ENCODE results near the gene EFNA1. TPM values are rescaled to one million over a fixed set of nuclear protein-coding genes. Genes with fewer than 3 reads are reported as not detected.

EFNA1 gene
- total RNA-seq, 1 experiment from 2014 or later: 49.9 TPM

GRCh38 chr1:155131285-155131684, 3.6 kb downstream of the EFNA1 start:
- no peaks in the 10 kb centered on the region for H3K27me3 ChIP-seq (ENCODE audit: low read length)
- H3K9me3 ChIP-seq (ENCODE audit: low read length): no peaks in the 10 kb centered on the region
- H3K9me2 ChIP-seq (replicated peaks; ENCODE audit: low read length): no peaks in the 10 kb centered on the region
- peaks cover 35% of the 10 kb centered on the region for H3K79me2 ChIP-seq (ENCODE audit: low read length)
- intact Hi-C loops (cut with micrococcal nuclease): no loop called here
- no peaks in the 10 kb centered on the region for H3F3A ChIP-seq (ENCODE audit: low read length, unreplicated experiment)
- CTCF ChIA-PET: no interaction called here
- H3K9ac ChIP-seq (ENCODE audit: low read length): no peak overlapping the region
- no peak overlapping the region for H3K27ac ChIP-seq (ENCODE audit: low read length)
- TF ChIP-seq EZH2phosphoT487 (IDR thresholded peaks at IDR 0.05; ENCODE audit: borderline replicate concordance, low read length): no peak
- no peak for TF ChIP-seq EZH2 (IDR thresholded peaks at IDR 0.05; ENCODE audit: low read length, unreplicated experiment)
- peaks cover 64% of the 10 kb centered on the region for H3K4me1 ChIP-seq (ENCODE audit: insufficient read depth, low read length)
- H3K36me3 ChIP-seq (ENCODE audit: low read depth, low read length): peaks cover 22% of the 10 kb centered on the region
- ATAC-seq (no peak), DNase-seq (no peak)
- 0 out of 2 replicates have a peak, but pooled peaks cover 6% of the 10 kb centered on the region for H4K20me1 ChIP-seq (ENCODE audit: low read length)
- no TSS peak for BruUV-seq (replicated peaks)
- no peak overlapping the region for H3K4me3 ChIP-seq (ENCODE audit: low read length)
- no peak overlapping the region for H2AFZ ChIP-seq (ENCODE audit: low read length)
- H3K4me2 ChIP-seq (ENCODE audit: low read length): peak overlapping the region; percentile 97; the same call in 1 of the 2 replicates
- POLR2A ChIA-PET (ENCODE audit: unreplicated experiment): no interaction called here

GRCh38 chr1:155131856-155132255, 4.2 kb downstream of the EFNA1 start:
- ChIA-PET CTCF (no interaction called here), POLR2A (ENCODE audit: unreplicated experiment) (no interaction called here)
- Histone ChIP-seq H2AFZ (ENCODE audit: low read length) (no peak overlapping the region), H3K27me3 (ENCODE audit: low read length) (no peaks in the 10 kb centered on the region), H3K27ac (ENCODE audit: low read length) (no peak overlapping the region), H3F3A (ENCODE audit: low read length, unreplicated experiment) (no peaks in the 10 kb centered on the region), H3K79me2 (ENCODE audit: low read length) (peaks cover 38% of the 10 kb centered on the region), H3K9me3 (ENCODE audit: low read length) (no peaks in the 10 kb centered on the region), H3K4me3 (ENCODE audit: low read length) (no peak overlapping the region), H3K9ac (ENCODE audit: low read length) (no peak overlapping the region), H3K4me1 (ENCODE audit: insufficient read depth, low read length) (peaks cover 62% of the 10 kb centered on the region), H4K20me1 (ENCODE audit: low read length) (0 out of 2 replicates have a peak, but pooled peaks cover 6% of the 10 kb centered on the region), H3K4me2 (ENCODE audit: low read length) (no peak overlapping the region), H3K36me3 (ENCODE audit: low read depth, low read length) (peaks cover 22% of the 10 kb centered on the region), H3K9me2 (replicated peaks; ENCODE audit: low read length) (no peaks in the 10 kb centered on the region)
- intact Hi-C loops (cut with micrococcal nuclease): no loop called here
- no TSS peak for BruUV-seq (replicated peaks)
- TF ChIP-seq, protein P1, sequence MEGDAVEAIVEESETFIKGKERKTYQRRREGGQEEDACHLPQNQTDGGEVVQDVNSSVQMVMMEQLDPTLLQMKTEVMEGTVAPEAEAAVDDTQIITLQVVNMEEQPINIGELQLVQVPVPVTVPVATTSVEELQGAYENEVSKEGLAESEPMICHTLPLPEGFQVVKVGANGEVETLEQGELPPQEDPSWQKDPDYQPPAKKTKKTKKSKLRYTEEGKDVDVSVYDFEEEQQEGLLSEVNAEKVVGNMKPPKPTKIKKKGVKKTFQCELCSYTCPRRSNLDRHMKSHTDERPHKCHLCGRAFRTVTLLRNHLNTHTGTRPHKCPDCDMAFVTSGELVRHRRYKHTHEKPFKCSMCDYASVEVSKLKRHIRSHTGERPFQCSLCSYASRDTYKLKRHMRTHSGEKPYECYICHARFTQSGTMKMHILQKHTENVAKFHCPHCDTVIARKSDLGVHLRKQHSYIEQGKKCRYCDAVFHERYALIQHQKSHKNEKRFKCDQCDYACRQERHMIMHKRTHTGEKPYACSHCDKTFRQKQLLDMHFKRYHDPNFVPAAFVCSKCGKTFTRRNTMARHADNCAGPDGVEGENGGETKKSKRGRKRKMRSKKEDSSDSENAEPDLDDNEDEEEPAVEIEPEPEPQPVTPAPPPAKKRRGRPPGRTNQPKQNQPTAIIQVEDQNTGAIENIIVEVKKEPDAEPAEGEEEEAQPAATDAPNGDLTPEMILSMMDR (conservative IDR thresholded peaks at IDR 0.05; ENCODE audit: low read depth, low read length): no peak
- TF ChIP-seq EZH2 (IDR thresholded peaks at IDR 0.05; ENCODE audit: low read length, unreplicated experiment) (no peak), EZH2phosphoT487 (IDR thresholded peaks at IDR 0.05; ENCODE audit: borderline replicate concordance, low read length) (no peak)
- no peak for ATAC-seq
- no peak for DNase-seq

DNA sequence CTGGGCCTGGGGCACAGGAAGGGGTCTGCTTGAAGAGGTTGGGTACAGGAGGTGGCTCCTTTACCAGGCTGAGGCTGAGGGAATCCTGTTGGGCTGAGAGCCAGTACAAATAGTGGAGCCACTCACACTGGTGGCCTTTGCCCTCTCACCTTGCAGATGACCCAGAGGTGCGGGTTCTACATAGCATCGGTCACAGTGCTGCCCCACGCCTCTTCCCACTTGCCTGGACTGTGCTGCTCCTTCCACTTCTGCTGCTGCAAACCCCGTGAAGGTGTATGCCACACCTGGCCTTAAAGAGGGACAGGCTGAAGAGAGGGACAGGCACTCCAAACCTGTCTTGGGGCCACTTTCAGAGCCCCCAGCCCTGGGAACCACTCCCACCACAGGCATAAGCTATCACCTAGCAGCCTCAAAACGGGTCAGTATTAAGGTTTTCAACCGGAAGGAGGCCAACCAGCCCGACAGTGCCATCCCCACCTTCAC, 6.2 kb downstream of the EFNA1 start:
- H3K79me2 ChIP-seq (ENCODE audit: low read length): peaks cover 47% of the 10 kb centered on the region
- H3K4me2 ChIP-seq (ENCODE audit: low read length): peak overlapping the region; percentile 76
- TF ChIP-seq, protein P1 (conservative IDR thresholded peaks at IDR 0.05; ENCODE audit: low read depth, low read length): no peak
- no peak for TF ChIP-seq EZH2 (IDR thresholded peaks at IDR 0.05; ENCODE audit: low read length, unreplicated experiment)
- no peak for TF ChIP-seq EZH2phosphoT487 (IDR thresholded peaks at IDR 0.05; ENCODE audit: borderline replicate concordance, low read length)

More for the DNA sequence above, 6.2 kb downstream of the EFNA1 start:
- no peaks in the 10 kb centered on the region for H3F3A ChIP-seq (ENCODE audit: low read length, unreplicated experiment)
- CTCF ChIA-PET: interaction anchor here (1.8 kb wide), 2 partner anchors 33 to 39 kb away, joined by 5 to 8 read pairs; partner anchors contain the start of gene KRTCAP2
- no peak overlapping the region for H3K4me3 ChIP-seq (ENCODE audit: low read length)
- H3K36me3 ChIP-seq (ENCODE audit: low read depth, low read length): peaks cover 25% of the 10 kb centered on the region
- H3K27me3 ChIP-seq (ENCODE audit: low read length): no peaks in the 10 kb centered on the region
- peak overlapping the region; percentile 94 for H3K27ac ChIP-seq (ENCODE audit: low read length)
- no peaks in the 10 kb centered on the region for H3K9me3 ChIP-seq (ENCODE audit: low read length)
- ATAC-seq (no peak), DNase-seq (no peak)
- H3K9ac ChIP-seq (ENCODE audit: low read length): peak overlapping the region; percentile 45; the same call in 1 of the 2 replicates
- POLR2A ChIA-PET (ENCODE audit: unreplicated experiment): no interaction called here
- H4K20me1 ChIP-seq (ENCODE audit: low read length): no peaks in the 10 kb centered on the region
- no peaks in the 10 kb centered on the region for H3K9me2 ChIP-seq (replicated peaks; ENCODE audit: low read length)
- peaks cover 66% of the 10 kb centered on the region for H3K4me1 ChIP-seq (ENCODE audit: insufficient read depth, low read length)
- no peak overlapping the region for H2AFZ ChIP-seq (ENCODE audit: low read length)
- intact Hi-C loops (cut with micrococcal nuclease): no loop called here
- BruUV-seq (replicated peaks): no TSS peak

All from PC-3 (cell line).